ENCODE measurements around the gene IFT25.
"Not testable (repeated sequence)": the region's sequence is repeated elsewhere in the genome, so short reads cannot be mapped to it uniquely, and the experiment has no call there.

IFT25 gene

GRCh38 chr1:53945433-53946251 is at the start of gene IFT25:
IFT25 (minus strand) TSS chr1:53945699; CDS start chr1:53940082, 5,617 bp downstream.
- peak; percentile 97 for DNase-seq (ENCODE audit: low spot score)

- not testable (repeated sequence) for DNase-seq (ENCODE audit: low spot score)
Observed at GRCh38 chr1:53994516-53994915, 49.0 kb upstream of the IFT25 start.

GRCh38 chr1:53992085-53992874 is 46.8 kb upstream of the IFT25 start:
- DNase-seq (ENCODE audit: low spot score) = no peak

- DNase-seq (ENCODE audit: low spot score) = no peak
Observed at GRCh38 chr1:53987880-53988279, 42.4 kb upstream of the IFT25 start.

- DNase-seq (ENCODE audit: low spot score) = no peak
Observed at GRCh38 chr1:53986458-53986857, 41.0 kb upstream of the IFT25 start.

GRCh38 chr1:53984726-53985125 is 39.2 kb upstream of the IFT25 start:
- DNase-seq (ENCODE audit: low spot score) = no peak

- no peak for DNase-seq (ENCODE audit: low spot score)
Observed at GRCh38 chr1:53982763-53983104, 37.2 kb upstream of the IFT25 start.

GRCh38 chr1:53982034-53982762 is 36.7 kb upstream of the IFT25 start:
- peak; percentile 48 for DNase-seq (ENCODE audit: low spot score)

- no peak for DNase-seq (ENCODE audit: low spot score)
Observed at GRCh38 chr1:53981220-53981619, 35.7 kb upstream of the IFT25 start.

- DNase-seq (ENCODE audit: low spot score) = no peak
Observed at GRCh38 chr1:53979712-53980450, 34.4 kb upstream of the IFT25 start.

- no peak for DNase-seq (ENCODE audit: low spot score)
Observed at GRCh38 chr1:53975861-53976260, 30.4 kb upstream of the IFT25 start.

- no peak for DNase-seq (ENCODE audit: low spot score)
Observed at GRCh38 chr1:53971718-53972117, 26.2 kb upstream of the IFT25 start.

- not testable (repeated sequence) for DNase-seq (ENCODE audit: low spot score)
Observed at GRCh38 chr1:53969323-53969722, 23.8 kb upstream of the IFT25 start.

- no peak for DNase-seq (ENCODE audit: low spot score)
Observed at GRCh38 chr1:53968125-53968513, 22.6 kb upstream of the IFT25 start.

- DNase-seq (ENCODE audit: low spot score) = no peak
Observed at GRCh38 chr1:53967409-53968124, 22.1 kb upstream of the IFT25 start.

GRCh38 chr1:53966794-53967193 is 21.3 kb upstream of the IFT25 start:
- DNase-seq (ENCODE audit: low spot score) = no peak

GRCh38 chr1:53964109-53964508 is 18.6 kb upstream of the IFT25 start:
- DNase-seq (ENCODE audit: low spot score) = no peak

GRCh38 chr1:53963460-53963859 is 18.0 kb upstream of the IFT25 start:
- DNase-seq (ENCODE audit: low spot score) = no peak

GRCh38 chr1:53962395-53962794 is 16.9 kb upstream of the IFT25 start:
- no peak for DNase-seq (ENCODE audit: low spot score)

GRCh38 chr1:53959664-53960250 is 14.3 kb upstream of the IFT25 start:
- DNase-seq (ENCODE audit: low spot score) = no peak

All from putamen (tissue), 1 donor.